HG03060 (cell line): ENCODE results near the gene PRKACA.
"Not testable (repeated sequence)": the region's sequence is repeated elsewhere in the genome, so short reads cannot be mapped to it uniquely, and the experiment has no call there.

Experiments
- ATAC-seq: cut with Tn5 transposase; IDR thresholded peaks from one replicate; pipeline ENCODE4 v1.9.1; 2021; ENCODE audit warnings: low read depth, moderate number of reproducible peaks; ENCODE audit not compliant: unreplicated experiment

PRKACA gene

DNA sequence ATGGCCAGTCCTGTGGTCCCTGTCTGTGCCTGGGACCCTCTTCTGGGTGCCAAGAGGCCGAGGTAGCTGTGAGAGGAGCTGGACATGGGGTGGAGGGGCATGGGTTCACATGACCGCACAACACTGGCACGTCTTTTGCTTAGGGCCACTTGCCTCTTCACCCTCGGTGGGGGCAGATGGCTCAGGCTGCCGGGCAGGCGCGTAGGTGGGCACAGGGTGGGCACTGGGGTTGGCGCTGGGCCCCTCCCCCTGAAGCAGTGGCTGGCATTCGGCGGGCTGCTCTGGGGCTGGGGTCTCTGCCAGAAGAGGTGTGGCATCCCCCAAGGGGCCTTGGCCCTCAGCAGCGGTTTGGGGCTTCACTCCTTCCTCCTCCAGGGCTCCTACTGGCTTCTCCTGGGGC, 64.1 kb downstream of the PRKACA start:
- no peak for ATAC-seq

DNA sequence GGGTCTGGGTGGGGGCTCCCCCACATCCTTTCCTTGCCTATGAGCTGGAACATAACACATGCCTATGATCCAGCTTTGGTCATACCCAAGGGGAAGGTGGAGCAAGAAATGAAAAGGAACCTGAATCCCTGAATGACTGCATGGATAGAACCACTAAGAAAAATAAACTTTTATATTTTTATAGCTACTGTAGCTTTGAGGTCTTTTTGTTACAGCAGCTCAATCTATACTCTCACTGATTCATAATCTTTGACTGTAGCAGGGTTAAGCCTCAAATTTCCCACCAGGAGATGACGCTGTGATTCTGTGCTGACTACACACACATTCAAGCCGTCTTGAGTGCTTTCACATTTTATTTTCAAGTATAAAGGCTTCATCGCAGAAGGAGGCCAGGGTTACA, 64.5 kb downstream of the PRKACA start:
- ATAC-seq = no peak

DNA sequence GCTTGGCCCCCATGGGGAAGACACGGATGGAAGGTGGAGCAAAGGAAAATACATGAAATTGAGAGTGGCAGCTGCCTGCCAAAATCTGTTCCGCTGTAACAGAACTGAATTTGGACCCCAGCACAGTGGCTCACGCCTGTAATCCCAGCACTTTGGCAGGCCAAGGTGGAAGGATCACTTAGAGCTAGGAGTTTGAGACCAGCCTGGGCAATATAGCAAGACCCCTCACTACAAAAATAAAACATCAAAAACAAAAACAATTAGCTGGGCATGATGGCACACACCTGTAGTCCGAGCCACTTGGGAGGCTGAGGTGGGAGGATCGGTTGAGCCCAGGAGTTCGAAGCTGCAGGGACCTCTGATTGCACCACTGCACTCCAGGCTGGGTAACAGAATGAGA, 65.1 kb downstream of the PRKACA start:
- no peak for ATAC-seq

DNA sequence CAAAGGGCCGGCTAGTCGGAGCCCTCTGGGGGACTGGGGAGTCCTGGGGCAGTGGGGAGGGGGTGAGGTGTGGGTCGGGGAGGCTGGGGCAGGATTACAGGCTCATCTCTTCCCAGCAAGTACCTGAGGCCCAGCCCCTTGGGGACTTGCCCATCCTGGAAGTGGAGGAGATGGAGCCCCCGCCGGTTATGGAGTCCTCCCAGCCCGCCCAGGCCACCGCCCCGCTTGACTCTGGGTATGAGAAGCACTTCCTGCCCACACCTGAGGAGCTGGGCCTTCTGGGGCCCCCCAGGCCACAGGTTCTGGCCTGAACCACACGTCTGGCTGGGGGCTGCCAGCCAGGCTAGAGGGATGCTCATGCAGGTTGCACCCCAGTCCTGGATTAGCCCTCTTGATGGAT, 65.6 kb downstream of the PRKACA start:
- ATAC-seq = no peak

DNA sequence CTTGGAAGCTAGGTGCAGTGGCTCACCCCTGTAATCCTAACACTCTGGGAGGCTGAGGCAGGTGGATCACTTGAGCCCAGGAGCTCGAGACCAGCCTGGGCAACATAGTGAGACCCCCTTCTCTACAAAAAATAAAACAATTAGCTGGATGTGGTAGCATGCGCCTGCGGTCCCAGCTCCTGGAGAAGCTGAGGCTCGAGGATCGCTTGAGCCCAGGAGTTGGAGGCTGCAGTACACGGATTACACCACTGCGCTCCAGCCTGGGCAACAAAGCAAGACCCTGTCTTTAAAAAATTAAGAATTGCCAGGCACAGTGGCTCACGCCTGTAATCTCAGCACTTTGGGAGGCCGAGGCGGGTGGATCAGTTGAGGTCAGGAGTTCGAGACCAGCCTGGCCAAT, 66.6 kb downstream of the PRKACA start:
- ATAC-seq = not testable (repeated sequence)

DNA sequence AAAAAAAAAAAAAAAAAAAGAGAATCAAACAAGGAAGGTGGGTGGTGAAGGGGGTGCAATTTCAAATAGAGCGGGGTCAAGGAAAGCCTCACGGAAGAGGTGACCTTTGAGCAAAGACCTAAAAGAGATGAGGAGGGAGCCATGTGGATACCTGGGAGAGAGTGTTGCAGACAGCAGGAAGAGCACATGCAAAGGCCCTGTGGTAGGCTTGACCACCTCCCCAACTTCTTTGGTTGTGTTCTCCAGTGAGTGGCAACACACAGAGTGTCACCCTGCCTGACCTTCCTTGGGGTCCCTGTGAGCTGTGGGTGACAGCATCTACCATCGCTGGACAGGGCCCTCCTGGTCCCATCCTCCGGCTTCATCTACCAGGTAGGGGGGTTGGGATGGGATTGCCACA, 67.0 kb downstream of the PRKACA start:
- ATAC-seq = no peak

DNA sequence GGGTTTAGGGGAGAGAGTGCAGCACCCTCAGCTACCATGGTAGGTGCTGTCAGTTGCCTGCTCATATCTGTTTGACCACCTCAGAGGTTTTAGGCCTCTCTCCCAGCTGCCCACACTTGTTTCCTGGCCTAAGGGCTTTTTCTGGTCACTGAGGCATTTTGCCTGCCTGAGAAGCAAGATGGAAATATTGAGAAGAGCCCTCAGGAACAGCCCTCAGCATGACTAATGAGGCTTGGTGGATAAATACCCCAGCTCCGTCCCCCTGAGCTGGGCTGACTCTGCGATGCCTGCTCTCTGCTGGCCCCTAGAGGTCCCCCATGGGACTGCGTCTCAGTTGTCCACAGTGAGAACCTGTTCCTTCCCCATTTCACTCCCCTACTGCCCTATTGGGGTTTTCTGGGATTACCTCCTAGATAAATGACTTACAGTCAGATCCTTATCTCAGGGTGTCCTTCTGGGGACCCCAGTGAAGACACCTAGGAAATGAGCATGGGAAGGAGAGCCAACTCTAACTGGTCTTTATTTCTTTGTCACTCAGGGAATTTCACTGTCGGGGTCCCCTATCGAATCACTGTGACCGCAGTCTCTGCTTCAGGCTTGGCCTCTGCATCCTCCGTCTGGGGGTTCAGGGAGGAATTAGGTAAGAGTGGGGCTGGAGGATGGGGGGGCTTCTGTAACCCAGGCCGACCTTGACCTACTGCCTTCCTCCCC, 69.0 kb downstream of the PRKACA start:
- no peak for ATAC-seq

DNA sequence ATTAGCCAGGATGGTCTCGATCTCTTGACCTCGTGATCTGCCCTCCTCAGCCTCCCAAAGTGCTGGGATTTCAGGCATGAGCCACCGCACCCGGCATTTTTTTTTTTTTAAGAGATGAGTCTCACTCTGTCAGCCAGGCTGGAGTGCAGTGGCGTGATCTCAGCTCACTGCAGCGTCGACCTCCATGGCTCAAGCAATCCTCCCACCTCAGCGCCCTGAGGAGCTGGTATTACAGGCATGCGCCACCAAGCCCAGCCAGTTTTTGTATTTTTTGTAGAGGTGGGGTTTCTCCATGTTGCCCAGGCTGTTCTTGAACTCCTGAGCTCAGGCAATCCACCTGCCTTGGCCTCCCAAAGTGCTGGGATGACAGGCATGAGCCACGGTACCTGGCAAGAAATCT, 69.7 kb downstream of the PRKACA start:
- not testable (repeated sequence) for ATAC-seq

DNA sequence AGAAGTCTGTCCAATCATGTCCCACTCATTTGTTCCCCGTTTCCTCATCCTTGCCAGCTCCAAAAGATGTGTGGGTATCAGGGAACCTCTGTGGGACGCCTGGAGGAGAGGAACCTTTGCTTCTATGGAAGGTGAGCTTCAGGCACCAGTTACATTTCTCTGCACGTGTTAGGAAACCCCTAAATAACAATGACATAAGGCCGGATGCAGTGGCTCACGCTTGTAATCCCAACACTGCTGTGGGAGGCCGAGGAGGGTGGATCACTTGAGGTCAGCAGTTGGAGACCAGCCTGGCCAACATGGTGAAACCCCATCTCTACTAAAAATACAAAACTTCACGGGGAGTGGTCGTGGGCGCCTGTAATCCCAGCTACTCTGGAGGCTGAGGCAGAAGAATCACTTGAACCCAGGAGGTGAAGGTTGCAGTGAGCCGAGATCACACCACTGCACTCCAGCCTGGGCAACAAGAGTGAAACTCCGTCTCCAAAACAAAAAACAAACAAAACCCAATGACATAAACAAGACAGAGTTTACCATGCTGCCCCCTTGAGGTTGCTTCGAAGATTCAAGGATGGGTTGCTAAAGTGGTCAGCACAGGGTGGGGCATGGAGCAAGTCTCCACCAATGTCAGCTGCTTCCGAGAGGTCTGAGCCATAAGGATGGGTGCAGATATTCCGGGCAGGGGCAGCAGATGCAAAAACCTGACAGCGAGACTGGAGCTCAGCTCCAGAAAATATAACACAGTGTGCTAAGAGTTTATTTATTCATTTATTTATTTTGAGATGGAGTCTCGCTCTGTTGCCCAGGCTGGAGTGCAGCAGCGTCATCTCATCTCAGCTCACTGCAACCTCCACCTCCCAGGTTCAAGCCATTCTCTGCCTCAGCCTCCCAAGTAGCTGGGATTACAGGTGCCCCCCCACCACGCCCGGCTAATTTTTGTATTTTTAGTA, 74.6 kb downstream of the PRKACA start:
- not testable (repeated sequence) for ATAC-seq
